Aortic smooth muscle cell (primary cell): ENCODE results near the gene STK40. TPM values are rescaled to one million over a fixed set of nuclear protein-coding genes. Genes with fewer than 3 reads are reported as not detected.

Experiments used
- total RNA-seq: library from RNA; depleted of rRNA; stranded (reverse); fragments of >200 nt; gene quantifications from 2 replicates; pipeline ENCODE4 v1.2.3, GENCODE V29; 2014

Gene STK40
- 13.4 and 14.8 TPM in 2 replicates for total RNA-seq

GRCh38 chr1:36385410-36386264, at the start of gene STK40:
Gene STK40 (minus strand): TSS chr1:36385924. CDS start chr1:36361332, 24,592 bp downstream.

GRCh38 chr1:36397378-36398230, 11.9 kb upstream of the STK40 start, which contains the start of gene LSM10:
Gene LSM10 (minus strand): TSS chr1:36397908. CDS start chr1:36394129, 3,779 bp downstream.

GRCh38 chr1:36323636-36324352, 61.9 kb downstream of the STK40 start, which contains the start of gene EVA1B:
Gene EVA1B (minus strand): TSS chr1:36323645. CDS start chr1:36323037, 608 bp downstream.

GRCh38 chr1:36306210-36306901, 79.4 kb downstream of the STK40 start, which contains the start of gene SH3D21:
Gene SH3D21 (plus strand): TSS chr1:36306368. CDS start chr1:36306421, 53 bp downstream.

Other genes with a start within 250 kb of the STK40 start
- 83.5 and 86.3 TPM in 2 replicates for gene TRAPPC3, start 236.4 kb downstream of the STK40 start, total RNA-seq
- gene MAP7D1, start 229.8 kb downstream of the STK40 start, total RNA-seq = 87.5 and 88.7 TPM in 2 replicates
- gene THRAP3, start 161.5 kb downstream of the STK40 start, total RNA-seq = 91.0 and 97.1 TPM in 2 replicates
- gene SH3D21, start 79.6 kb downstream of the STK40 start, total RNA-seq = 1.3 and 1.7 TPM in 2 replicates
- 202 and 212 TPM in 2 replicates for gene EVA1B, start 62.3 kb downstream of the STK40 start, total RNA-seq
- 10.3 TPM in 2 replicates for gene LSM10, start 12.0 kb upstream of the STK40 start, total RNA-seq
- 9.9 and 11.9 TPM in 2 replicates for gene OSCP1, start 64.5 kb upstream of the STK40 start, total RNA-seq
- 55.4 and 60.4 TPM in 2 replicates for gene MRPS15, start 78.5 kb upstream of the STK40 start, total RNA-seq
- not detected in 2 replicates for gene CSF3R, start 97.0 kb upstream of the STK40 start, total RNA-seq